NCI-H2196 treated with DMSO at 0.1 percent for 48 hours (cell line): ENCODE data around the gene PPIP5K2.
"Not testable (repeated sequence)": the region's sequence is repeated elsewhere in the genome, so short reads cannot be mapped to it uniquely, and the experiment has no call there.

Source experiments
- DNase-seq: peaks from one replicate; lab custom pipeline; 2025; ENCODE audit not compliant: unreplicated experiment; lab: John Stamatoyannopoulos, UW

PPIP5K2 gene

DNA sequence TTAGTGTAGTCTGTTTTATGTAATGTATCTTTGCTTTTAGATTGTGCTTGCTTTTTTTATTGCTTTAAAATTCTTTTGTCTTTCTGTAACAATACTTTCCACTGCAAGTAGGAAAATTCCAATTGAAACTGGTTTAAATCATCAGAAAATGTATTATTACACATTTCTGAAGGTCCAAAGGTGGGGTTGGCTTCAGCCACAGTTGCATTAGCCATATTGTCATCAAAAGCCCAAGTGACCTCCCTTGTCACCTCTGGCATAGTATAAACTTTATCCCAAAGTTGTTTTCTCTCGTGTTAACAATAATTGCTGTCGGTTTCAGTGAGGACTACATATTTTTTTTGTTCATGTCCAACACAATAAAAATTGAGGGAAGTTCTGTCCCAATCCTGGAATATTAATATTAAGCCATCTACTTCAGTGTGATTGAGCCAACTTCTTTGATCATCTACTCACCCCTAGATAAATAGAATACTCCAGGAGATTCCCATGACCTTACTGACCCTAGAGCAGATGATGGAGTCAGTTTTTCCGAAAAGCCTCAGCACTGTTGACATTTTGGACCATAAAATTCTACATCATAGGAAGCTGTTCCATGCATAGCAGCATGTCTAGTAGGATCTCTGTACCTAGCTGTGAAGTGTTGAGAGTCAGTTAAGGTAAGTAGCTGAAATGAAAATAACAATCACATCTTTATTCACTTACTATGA lies 86.0 kb downstream of the PPIP5K2 start:
- no peak for DNase-seq

DNA sequence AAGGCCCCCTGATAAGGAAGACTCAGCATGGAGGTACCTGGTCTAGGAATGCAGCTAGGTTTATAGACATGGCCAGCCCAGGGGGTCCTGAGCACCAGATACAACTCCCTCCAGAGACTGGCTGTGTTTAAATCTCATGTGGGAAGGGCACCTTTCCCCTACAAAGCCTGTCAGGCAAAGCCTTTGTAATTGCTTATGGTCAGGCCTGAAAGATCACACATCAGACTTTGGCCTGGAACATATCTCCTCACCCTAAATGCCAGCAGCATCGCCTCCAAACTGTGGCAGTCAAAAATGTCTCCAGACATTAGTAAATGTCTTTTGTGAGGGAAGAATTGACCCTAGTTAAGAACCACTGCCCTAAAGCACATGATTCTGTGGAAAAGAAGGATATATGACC lies 86.9 kb downstream of the PPIP5K2 start:
- DNase-seq: no peak

DNA sequence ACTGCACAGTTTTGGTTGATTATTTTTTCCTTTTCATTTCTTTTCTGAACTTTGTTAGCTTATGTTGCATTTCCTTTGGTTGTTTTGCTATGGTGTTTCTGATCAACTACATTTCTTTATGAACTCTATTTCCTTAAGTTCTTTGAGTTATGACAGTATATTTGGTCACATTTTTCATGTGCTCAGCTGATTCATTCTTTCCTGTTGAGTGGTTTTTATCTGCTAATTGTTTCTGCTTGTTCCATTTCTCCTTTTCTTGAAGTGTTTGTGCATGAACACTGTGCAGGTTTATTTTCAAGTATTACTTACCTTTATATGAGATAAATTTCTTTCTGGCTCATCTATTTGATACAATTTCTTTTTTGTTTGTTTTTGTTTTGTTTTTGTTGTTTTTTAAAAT lies 87.6 kb downstream of the PPIP5K2 start:
- no peak for DNase-seq

DNA sequence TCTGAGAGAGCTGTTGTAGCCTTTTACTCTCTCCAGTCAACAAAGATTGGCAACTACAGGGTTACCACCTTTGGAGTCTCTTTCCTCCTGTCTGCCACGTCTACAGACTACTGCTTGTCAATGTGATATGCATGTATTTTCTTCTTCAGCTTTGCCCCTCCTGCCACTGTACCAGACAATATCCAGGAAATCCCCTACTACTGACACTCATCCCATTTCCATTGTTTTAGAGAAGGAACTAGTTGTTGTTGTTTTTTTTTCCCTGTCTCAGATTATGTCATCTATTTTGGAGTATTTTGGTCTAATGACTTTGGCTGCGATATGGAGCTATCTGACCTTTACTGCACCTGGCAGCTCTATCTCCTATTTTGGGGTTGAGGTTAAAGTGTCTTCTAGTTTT lies 88.4 kb downstream of the PPIP5K2 start:
- no peak for DNase-seq

DNA sequence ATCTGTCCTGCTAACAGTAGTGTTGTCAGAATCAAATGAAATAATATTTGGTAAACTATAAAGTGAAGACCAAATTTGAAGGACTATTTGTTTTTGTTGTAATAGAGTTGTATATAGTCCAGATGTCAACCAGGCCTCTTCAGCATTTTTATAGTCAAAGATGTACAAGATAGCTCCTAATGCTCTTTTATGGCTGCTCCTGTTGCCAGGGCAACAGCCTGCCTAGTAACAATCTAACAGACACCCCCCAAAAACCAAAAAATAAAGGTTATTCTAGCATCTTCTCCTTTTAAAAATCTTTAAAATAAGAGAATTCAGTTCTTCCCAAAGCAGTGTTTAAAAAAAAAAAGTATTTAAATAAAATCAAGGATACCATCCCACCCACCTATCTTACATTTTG lies 89.0 kb downstream of the PPIP5K2 start:
- no peak for DNase-seq

DNA sequence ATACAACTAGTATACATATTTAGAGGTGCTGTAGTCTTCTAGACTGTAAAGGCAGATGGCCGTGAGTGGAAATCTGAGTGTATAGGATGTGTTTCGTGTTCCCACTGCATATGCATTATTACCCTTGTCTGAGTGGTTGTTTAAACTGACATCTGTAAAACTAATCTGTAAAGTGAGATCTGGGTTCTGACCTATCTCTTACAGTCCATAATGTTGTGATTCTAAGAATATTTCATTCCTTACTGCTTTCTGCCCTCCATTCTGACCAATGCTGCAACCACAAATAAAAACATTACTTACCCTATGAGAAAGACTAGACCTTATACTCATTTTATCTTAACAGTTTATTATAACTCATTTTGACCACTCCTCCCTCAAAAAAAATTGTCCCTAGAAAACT lies 90.9 kb downstream of the PPIP5K2 start:
- DNase-seq: no peak

DNA sequence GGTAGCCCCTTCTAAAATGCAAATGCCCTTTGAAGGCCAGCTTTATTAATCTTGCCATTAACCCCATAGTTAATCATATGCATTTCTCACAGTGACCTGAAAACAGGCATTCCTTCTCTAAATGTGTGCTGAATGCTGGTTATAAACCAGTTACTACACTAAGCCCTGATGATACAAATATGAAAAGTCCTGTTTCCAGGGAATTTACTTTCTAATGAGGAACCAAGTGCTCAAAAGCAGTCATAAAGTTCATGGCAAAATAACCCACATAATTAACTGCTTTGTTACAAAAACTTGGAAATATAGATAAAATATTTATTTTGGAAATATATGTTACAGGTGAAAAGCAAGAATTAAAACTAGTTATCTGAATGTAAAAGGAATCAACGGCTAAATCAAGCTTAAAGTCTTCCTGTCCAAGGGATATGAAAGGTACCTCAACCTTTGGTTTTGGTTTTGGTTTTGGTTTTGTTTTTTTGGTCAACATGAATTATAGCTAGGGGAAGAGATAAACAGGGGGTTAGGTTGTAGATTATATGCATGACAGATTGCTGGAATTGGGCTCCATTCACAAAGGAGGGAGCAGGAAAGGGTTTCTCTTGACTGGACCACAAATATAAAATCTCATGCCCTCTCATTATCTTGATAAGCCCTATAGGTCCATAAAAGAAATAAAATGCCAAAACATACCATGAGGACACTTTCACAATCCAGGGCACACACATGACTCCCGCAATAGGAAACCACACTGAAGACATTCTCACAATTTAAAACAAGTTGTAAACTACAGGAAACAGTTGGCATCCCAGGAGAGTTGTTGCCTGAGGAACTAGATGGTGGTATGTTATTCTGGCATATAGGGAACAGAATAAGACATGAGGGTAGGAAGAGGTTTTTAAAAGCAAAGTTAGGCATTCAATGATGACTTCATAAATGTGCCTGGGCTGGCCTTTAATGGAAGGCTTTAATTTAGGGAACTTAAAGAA lies 91.8 kb downstream of the PPIP5K2 start:
- DNase-seq: no peak

DNA sequence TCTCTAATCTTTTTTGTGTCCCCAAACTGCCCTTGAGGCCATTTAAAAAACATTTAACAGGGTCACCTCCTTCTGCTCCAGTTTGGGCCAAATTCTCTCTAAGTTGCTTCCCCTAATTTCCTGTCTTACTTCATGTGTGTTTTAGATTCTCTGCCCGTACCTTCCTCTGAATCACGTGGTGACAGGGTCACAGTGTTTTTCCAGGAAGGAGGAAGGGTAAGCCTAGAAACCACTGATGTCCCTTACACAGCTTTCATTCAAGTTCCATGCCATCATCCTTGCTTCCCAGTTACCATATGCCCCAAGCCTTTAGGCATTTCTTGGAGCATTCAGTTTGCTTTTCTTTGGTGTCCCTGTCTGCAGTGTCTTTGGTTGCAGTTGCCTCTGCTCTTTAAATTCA lies 96.0 kb downstream of the PPIP5K2 start:
- DNase-seq: no peak

DNA sequence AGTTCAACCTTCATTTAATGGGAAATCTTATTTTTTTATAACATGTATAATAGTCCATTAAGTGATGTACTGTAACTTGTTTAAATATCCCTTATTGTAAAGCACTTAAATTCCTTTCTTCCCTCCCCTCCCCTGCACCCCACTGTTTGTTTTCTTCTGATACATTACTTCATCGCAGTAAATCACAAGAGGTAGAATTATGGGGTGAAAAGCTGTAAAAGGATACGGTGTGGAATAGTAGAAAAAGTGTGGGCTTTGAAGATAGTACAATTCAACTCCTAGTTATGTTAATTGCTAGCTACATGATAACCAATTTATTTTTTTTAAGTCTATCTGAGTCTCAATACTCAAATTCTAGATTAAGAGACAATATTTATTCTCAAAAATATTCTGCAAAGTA lies 96.6 kb downstream of the PPIP5K2 start:
- DNase-seq: no peak

DNA sequence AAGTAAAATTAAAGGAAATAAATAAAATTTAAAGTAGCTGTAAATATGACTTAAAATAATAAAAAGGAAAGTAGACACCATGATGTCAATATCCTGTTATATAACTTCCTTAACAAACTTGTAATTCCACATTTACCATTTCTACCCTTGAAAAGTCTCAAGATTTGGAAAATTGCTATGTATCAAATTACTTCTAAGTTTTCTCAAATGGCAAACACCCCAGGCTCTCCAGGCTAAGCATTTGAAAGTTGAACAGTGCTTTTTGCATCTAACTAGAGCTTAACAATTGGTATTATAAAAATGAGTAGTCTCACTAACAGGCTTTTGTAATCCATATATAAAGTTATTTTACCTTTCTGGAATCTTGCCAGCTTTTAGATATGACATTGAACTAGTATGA lies 97.0 kb downstream of the PPIP5K2 start:
- DNase-seq: no peak

DNA sequence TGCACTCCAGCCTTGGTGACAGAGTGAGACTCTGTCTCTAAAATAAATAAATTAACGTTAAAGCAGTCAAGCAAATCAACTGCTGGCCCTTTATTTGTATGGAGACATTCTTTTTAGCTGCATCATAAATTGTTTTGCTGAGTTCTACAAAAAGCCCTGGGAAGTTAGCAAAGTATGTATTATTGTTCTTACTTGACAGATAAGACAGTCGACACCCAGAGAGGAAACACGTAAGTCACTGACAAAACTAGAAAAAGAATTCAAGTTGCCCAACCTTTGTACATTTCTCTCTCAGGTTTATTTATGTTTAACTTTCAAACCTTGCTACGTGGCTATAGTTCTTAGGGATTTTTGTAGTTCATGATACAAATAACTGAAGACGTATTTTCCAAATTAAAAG lies 98.1 kb downstream of the PPIP5K2 start:
- DNase-seq: no peak

DNA sequence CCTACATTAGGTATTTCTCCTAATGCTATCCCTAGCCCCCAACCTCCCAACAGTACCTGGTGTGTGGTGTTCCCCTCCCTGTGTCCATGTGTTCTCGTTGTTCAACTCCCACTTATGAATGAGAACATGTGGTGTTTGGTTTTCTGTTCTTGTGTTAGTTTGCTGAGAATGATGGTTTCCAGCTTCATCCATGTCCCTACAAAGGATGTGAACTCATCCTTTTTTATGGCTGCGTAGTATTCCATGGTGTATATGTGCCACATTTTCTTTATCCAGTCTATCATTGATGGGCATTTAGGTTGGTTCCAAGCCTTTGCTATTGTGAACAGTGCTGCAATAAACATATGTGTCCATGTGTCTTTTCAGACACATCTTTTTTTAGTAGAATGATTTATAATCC lies 99.0 kb downstream of the PPIP5K2 start:
- not testable (repeated sequence) for DNase-seq

DNA sequence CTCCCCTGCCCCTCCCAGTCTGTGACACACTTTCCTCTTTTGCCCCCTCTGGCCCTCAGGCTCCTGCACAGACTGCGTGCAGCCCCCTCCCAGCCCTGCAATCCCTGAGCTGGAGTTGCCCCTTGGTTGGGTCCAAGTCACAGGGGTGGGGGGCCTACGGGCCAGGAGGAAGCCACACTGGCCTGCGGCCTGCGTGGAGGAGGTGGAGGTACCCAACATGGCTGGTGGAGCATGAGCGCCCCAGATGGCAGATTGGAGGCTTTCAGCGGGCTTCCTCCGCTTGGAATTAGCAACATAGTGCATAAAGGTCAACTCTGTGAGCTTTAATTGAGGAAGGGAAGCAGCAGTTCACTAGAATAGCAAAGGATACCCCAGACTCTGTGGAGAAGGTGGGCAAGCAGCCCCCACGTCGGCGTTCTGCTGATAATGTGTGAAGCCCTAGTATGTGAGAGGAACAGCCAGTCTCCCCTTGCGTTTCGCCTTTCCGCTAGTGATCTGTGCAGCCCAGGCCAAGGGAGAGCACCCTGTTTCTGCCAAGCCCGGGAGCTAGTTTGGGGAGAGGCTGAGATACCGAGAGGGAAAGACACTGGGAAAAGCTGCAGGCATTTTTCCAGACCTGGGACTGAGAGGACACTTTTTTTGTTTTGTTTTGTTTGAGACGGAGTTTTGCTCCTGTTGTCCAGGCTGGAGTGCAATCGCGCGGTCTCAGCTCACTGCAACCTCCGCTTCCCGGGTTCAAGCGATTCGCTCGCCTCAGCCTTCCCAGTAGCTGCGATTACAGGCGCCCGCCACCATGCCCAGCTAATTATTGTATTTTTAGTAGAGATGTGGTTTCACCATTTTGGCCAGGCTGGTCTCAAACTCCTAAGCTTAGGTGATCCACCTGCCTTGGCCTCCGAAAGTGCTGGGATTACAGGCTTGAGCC lies 103.2 kb downstream of the PPIP5K2 start:
- no peak for DNase-seq

DNA sequence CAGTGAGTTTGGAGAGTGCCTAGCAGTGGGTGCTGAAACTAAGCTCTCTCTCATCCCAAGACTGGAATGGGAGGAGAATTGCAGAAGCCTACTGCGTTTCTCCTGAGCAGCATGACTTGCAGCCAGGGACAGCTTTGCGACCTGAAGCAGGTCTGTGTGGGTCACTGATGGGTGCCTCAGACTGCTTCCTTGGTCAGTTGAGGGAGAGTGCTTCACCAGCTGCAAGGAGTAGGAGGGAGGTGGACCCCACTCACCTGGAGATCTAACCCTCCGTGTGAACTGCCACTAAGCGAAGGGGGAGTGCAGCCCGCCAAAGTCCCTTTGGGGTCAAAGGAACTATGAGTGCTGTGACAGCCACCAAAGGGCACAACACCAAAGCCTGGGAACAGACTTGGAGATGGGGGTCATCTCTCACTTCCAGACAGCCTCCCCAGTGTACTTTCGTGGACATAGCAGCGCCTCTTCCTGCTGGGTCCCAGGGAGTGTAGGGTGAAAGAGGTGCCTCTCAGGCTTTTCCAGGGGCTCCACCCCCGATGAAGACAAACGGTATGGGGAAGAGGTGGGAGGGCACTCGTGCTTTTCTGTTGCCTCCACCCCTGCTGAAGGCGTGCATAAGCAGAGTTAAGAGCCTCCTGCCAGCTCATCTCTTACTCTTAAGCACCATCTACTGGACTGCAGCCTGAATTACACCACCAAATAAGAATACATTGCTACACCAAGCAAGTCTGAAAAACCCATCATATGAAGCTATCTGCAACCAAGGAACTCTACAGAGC lies 104.2 kb downstream of the PPIP5K2 start:
- no peak for DNase-seq

DNA sequence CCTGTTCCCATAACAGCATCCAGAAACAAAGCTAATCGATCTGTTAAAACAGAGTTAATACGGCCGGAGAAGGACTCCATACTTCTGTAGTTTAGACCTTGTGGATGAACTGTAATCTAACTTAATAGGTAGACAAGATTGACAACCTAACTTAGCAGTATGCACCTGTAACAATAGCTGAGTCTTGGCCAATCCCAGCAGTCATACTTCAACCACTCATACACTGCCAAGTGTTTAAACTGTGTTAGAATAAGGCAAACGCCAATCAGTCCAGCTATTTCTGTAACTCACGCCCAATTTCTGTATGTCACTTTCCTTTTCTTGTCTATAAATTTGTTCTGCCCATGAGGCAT lies 104.8 kb downstream of the PPIP5K2 start:
- DNase-seq: no peak

DNA sequence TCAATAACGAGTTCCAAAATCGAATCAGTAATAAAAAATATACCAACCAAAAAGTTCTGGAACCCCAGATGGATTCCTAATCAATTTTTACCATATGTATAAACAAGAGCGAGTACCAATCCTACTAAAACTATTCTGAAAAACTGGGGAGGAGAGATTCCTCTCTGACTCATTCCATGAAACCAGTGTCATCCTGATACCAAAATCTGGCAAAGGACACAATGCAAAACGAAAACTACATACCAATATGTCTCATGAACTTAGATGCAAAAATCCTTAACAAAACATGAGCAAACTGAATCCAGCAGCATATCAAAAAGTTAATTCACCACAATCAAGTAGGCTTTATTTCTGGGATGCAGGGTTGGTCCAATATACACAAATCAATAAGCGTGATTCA lies 108.0 kb downstream of the PPIP5K2 start:
- no peak for DNase-seq

DNA sequence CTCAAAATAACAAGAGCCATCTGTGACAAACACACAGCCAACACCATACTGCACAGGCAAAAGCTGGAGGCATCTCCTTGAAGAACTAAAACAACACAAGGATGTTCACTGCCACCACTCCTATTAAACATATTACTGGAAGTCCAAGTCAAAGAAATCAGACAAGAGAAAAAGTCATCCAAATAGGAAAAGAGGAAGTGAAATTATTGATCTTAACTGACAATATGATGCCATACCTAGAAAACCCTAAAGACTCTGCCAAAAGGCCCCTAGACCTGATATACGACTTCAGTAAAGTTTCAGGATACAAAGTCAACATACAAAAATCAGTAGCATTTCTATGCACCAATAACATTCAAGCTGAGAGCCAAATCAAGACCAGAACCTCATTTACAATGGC lies 108.5 kb downstream of the PPIP5K2 start:
- DNase-seq: no peak

DNA sequence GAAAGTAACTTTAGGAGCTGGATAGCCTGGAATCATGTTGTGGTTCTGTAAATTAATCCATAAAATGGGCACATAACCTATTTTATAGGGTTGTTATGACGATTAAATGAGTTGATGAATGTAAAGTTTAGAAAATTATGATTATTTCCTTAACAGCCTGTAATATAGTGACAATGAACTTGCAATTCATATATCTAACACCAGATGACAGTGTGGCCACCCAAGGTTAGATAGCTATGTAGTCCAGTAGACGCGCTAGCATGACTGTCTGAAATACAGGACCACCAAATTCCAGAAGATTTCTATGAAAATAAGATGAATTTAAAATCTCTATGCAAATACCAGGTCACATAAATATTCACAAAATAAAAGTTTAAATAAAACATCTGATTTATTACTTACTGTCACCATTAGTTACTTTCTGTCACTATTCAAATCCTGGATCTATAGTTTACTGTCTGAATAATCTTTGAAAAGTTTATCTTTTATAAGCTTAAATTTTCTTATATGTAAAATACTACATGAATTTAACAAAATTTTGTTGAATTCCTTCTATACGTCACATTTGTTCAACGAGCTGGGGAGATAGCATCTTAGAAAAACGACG lies 112.4 kb downstream of the PPIP5K2 start:
- no peak for DNase-seq

DNA sequence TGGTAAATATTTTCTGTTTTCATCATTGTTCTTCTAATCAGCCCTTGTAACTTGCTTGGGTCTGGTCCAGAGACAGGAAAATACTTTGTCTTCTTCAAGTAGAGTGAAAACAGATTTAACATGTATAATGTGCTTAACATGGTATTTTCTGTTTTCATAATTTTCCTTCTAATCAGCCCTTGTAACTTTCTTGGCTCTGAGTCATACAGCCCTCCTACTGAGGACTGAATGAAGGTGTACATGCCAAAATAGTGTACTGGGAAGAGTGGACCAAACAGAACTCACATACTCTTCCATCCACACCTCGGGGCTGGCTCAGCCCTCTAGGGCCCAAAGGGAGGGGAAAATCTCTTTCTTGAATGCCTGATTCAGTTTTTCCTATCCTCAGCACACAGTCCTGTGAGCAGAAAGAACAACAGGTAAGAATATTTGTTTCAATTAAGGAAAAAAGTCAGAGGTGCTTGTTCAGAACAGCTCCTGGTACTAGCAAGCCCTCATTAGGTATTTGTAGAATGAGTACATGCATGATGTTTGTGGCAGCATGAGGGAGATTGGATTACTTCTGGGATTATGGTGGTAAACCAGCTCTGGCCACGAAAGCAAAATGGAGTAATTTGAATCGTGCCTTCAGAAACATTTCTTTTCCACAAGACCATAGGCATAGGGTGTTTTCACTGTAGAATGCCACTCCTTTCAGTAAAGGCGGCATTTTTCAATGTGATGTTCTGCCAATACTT lies 114.3 kb downstream of the PPIP5K2 start:
- DNase-seq: no peak

DNA sequence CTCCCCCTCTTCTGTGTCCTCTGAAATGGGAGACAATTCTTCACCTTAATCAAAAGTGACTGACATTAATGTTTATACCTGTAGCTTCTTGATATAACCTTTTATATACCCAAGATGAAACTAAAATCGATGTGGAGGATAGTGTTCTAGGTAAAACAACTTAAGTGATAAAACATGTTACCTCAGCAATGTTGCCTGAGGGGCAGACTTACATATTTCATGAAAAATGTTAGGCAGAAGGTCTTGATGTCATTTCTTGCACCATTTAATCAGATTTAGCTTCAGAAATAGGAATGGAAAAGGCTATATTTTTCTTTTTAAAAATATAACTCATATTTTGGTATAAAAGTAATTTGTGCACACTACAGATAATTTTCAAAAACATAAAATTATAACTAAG lies 115.8 kb downstream of the PPIP5K2 start:
- DNase-seq: no peak
